ENCODE measurements around the gene ADAMTSL5.
"Not testable (repeated sequence)": the region's sequence is repeated elsewhere in the genome, so short reads cannot be mapped to it uniquely, and the experiment has no call there.

The ADAMTSL5 gene

DNA sequence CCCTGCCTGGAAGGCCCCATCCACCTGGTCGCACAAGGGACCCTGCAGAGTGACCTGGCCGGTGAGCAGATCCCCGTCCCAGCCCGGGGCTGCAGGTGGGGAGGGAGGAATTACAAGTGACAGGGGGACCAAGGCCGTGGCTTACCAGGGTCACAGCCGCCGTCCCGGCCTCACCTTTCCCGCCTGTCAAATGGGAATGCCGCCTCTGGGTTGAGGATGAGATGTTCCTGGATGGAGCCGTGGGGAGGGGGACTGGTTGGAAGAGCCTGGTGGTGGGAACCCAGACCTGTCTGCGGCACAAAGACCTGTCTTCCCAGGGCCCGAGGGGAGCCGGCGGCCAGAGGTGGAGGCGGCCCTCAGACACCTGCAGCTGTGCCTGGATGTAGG is 16.6 kb upstream of the ADAMTSL5 start:
- no peak for DNase-seq

DNA sequence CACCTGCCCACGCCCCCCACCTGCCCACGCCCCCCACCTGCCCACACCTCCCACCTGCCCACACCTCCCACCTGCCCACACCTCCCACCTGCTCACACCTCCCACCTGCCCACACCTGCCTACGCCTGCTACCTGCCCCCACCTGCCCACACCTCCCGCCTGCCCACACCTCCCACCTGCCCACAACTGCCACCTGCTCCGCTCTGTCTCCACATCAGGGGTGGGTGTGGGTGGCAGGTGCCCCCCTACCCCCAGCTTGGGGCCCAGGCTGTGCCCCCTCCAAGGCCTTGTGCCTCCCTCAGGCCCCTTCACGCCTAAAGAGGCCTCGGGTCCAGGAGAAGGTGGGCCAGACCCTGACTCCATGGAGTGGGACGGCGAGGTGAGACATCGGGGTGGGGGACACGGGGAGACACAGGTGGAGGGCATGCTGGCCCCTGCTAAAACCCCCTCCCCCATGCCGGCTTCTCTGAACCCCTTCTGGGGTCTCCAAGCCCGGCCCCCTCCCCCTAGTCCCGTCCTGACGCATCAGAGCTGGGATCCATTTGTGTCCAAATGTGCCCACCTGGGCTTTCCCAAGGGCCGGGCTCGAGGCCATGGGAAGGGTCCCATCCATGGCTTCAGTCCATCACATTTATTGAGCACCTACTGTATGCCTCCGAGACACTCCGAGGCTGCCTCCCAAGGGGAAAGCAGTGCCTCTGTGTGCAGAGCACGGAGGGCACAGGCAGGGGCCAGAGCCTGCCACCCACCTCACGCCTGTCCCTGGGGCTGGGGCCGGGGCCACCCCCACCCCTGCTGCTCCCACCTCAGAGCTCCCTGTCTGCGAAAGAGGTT is 16.0 kb upstream of the ADAMTSL5 start:
- no peak for DNase-seq

- DNase-seq = no peak
Observed at GRCh38 chr19:1527650-1528309, 15.0 kb upstream of the ADAMTSL5 start.

- no peak for DNase-seq
Observed at GRCh38 chr19:1526979-1527649, 14.3 kb upstream of the ADAMTSL5 start.

- no peak for DNase-seq
Observed at GRCh38 chr19:1526066-1526778, 13.4 kb upstream of the ADAMTSL5 start.

- DNase-seq = no peak
Observed at GRCh38 chr19:1525343-1525742, 12.5 kb upstream of the ADAMTSL5 start.

DNA sequence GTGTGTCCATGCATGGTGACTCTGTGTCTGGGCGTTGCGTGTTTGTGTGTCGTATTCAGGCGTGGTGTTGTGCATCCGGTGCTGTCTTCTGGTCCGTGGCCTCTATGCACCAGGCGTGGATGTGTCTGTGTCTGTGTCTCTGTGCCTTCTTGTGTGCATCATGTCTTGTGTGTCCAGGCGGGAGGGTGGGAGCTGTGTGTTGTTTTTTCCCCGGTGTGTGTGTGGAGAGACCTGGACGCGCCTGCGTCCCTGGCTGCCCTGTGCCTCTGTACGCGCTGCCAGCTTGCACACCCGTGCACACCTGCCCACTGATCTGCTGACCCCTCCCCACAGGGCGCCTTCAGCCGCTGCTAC is 12.1 kb upstream of the ADAMTSL5 start:
- DNase-seq = no peak

GRCh38 chr19:1524287-1524971 is 11.6 kb upstream of the ADAMTSL5 start:
- no peak for DNase-seq

DNA sequence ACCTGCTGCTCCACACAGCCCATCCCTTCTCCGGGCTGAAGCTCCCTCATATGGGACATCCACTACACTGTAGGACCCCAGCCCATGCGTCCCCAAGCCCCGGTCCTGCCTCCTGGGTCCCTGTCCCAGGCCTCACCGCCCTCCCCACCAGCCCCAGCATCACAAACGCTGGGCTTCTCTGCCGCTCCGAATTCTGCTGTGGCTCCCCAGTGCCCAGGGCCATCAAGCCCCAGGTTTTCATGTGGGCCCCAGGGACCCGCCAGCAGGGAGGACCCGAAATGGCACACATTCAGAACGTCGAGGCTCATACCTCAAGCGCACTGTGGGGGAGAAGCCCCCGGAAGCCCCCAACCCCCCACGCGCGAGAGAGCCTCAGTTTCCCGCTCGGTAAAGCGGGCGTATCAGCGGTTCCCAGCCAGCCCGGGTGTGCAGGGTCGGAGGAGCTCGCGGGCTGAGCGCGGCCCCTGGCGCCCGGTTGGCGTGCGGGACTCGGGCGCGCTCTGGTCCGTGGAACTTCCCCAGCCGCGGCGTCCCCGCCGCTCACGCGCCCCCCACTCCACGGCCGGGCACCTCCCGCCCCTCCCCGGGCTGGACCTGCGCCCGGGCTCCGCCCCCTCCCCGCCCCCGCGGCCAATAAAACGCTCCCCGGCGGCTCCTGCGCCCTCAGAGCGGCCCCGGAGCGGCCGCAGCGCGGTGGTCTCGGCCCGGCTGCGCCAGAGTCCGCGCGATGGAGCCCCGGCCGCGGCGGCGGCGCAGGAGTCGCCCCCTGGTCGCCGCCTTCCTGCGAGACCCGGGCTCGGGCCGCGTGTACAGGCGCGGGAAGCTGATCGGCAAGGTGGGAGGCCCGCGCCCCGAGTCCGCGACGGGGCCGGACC is 10.8 kb upstream of the ADAMTSL5 start, which contains the start of gene PLK5:
TSS of gene PLK5 (plus strand) at position 666 of the 875 bp plus-strand sequence. CDS start 2,920 bp downstream, outside the sequence.
- no peak for DNase-seq

DNA sequence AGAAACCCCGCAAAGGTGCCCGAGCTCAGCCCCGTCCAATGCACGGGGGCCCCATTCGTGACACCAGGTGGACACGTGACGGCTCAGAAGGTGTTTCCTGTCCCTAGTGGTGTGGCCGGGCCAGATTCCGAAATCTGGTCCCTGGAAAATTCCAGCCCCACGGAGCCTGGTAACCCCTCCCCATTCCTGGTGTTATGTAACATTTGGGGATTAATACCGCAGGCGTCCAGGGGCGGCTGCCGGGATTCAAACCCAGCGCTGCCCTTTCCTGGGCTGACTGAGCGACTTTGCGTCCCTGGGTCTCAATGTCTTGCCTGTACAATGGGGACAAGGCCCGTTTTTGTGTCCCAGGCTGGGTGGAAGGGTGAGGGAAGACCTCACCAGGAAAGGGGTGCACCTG is 10.0 kb upstream of the ADAMTSL5 start:
- DNase-seq = no peak

GRCh38 chr19:1522061-1522460 is 9.2 kb upstream of the ADAMTSL5 start:
- DNase-seq = no peak

DNA sequence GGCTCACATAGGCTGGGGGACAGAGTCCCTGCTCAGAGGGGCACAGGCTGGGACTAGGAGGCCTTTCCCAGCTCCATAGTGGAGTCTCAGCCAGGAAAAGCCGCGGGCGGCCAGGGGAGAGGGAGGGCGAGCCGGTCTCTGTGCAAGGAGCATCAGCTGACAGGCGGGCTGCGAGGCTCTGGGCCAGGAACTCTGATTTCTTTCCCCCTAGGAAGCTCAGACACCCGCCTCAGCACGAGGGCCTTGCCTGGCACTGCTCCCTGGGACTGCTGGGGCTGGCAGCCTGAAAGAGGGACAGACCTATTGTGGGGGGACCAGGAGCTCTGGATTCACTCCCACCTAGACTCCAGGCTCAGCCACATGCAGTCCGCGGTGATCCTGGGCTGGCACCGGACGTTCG is 8.8 kb upstream of the ADAMTSL5 start:
- DNase-seq = no peak

GRCh38 chr19:1520203-1520780 is 7.5 kb upstream of the ADAMTSL5 start:
- no peak for DNase-seq

DNA sequence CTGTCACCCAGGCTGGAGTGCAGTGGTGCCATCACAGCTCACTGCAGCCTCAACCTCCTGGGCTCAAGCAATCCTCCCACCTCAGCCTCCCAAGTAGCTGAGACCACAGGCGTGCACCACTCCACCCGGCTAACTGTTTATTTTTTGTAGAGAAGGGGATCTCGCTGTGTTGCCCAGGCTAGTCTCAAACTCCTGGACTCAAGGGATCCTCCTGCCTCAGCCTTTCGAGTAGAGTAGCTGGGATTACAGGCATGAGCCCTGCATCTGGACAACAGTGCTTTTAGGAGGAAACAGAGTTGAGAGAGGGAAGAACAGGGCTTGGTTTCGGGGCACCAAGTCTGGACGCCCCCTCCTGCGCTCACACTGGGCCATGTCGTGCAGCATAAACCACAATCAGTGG is 7.0 kb upstream of the ADAMTSL5 start:
- DNase-seq = not testable (repeated sequence)

DNA sequence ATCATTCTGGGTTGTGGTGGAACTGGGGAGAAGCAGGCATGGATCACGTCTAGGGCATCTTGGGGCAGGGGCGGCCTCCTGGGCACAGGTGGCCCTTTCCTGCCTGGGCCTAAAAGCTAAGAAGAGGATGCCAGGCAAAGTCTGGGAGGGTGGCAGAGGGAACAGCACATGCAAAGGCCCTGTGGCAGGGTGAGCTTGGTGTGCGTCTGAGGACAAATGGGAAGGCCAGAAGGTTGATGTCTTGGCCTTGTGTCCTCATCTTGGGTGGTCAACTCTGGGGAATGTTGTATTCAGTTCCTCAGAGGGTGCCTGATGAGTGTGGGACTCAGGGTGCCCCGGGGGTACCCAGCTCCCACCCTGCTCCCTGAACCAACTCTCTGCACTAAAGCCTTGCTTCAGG is 5.7 kb upstream of the ADAMTSL5 start:
- no peak for DNase-seq

- no peak for DNase-seq
Observed at GRCh38 chr19:1516395-1516753, 3.6 kb upstream of the ADAMTSL5 start.

GRCh38 chr19:1514986-1515721 is 2.3 kb upstream of the ADAMTSL5 start:
- no peak for DNase-seq

- no peak for DNase-seq
Observed at GRCh38 chr19:1514295-1514661, 1.5 kb upstream of the ADAMTSL5 start.

- DNase-seq = peak; percentile 7
Observed at GRCh38 chr19:1513499-1514294, 878 bp upstream of the ADAMTSL5 start.
